Tracheal epithelial cell (primary cell): Measurements from ENCODE around the gene DYNC1I1. TPM values are rescaled to one million over a fixed set of nuclear protein-coding genes. Genes with fewer than 3 reads are reported as not detected.

Experiments used
- total RNA-seq: library from RNA; depleted of rRNA; stranded (reverse); fragments of >200 nt; gene quantifications from 2 replicates; pipeline ENCODE4 v1.2.1, GENCODE V29; 2014

The DYNC1I1 gene
- 0.21 and 0.24 TPM in 2 replicates for total RNA-seq

DNA sequence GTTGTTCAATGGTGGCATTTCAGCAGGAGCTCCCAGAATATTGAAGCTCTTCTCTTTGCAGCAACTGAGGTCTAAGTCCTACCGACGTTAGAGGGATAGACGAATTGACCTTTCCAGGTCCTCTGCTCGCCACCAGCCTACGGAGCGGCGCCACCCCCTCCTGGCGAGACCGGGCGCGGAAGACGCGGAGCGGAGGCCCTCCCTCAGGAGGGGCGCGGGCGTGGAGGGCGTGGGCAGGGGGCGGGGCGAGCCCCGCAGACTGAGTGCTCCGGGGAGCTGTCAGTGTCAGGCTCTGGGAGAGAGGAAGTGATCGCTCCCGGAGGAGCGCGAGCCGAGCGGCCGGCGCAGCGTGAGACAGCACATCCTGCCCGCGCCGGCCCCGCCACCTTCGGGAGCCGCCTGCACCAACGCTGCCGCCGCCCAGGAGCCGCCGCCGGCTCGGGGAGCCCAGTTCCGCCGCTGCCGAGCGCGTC, at the start of gene DYNC1I1:
TSS of gene DYNC1I1 (plus strand) at position 257 of the 473 bp plus-strand sequence. CDS start 32,176 bp downstream, outside the sequence.

Other genes starting within 250 kb of the DYNC1I1 start
- gene PDK4, start 176.0 kb upstream of the DYNC1I1 start, total RNA-seq, result 0.48 and 0.64 TPM in 2 replicates